Activated T-cell treated with anti-CD3 and anti-CD28 coated beads for 24 hours (primary cell): ENCODE measurements around the gene SSH2.
"Not testable (repeated sequence)": the region's sequence is repeated elsewhere in the genome, so short reads cannot be mapped to it uniquely, and the experiment has no call there.

ENCODE experiments used
- DNase-seq: peaks from one replicate; pipeline ENCODE4 v3.0.0-alpha.2; 2020; ENCODE audit warnings: low read depth

The SSH2 gene

GRCh38 chr17:29732613-29733012, 197.4 kb downstream of the SSH2 start:
- no peak for DNase-seq

GRCh38 chr17:29732209-29732608, 197.8 kb downstream of the SSH2 start:
- DNase-seq, result no peak

- no peak for DNase-seq
Measured at GRCh38 chr17:29731589-29731929, 198.5 kb downstream of the SSH2 start.

GRCh38 chr17:29728490-29728889, 201.5 kb downstream of the SSH2 start:
- no peak for DNase-seq

- no peak for DNase-seq
Measured at GRCh38 chr17:29726715-29727252, 203.2 kb downstream of the SSH2 start.

GRCh38 chr17:29725408-29725807, 204.6 kb downstream of the SSH2 start:
- not testable (repeated sequence) for DNase-seq

GRCh38 chr17:29723278-29724047, 206.6 kb downstream of the SSH2 start:
- no peak for DNase-seq

- peak; percentile 16 for DNase-seq
Measured at GRCh38 chr17:29722411-29723198, 207.4 kb downstream of the SSH2 start.

- no peak for DNase-seq
Measured at GRCh38 chr17:29720551-29720950, 209.5 kb downstream of the SSH2 start.

- DNase-seq, result no peak
Measured at GRCh38 chr17:29719469-29719868, 210.6 kb downstream of the SSH2 start.

- DNase-seq, result no peak
Measured at GRCh38 chr17:29718446-29719039, 211.5 kb downstream of the SSH2 start.

GRCh38 chr17:29717817-29718216, 212.2 kb downstream of the SSH2 start:
- DNase-seq, result no peak

- no peak for DNase-seq
Measured at GRCh38 chr17:29716566-29716965, 213.5 kb downstream of the SSH2 start.

- DNase-seq, result no peak
Measured at GRCh38 chr17:29715680-29716079, 214.3 kb downstream of the SSH2 start.

- DNase-seq, result no peak
Measured at GRCh38 chr17:29714146-29714545, 215.9 kb downstream of the SSH2 start.

- no peak for DNase-seq
Measured at GRCh38 chr17:29713626-29714025, 216.4 kb downstream of the SSH2 start.

- DNase-seq, result no peak
Measured at GRCh38 chr17:29711588-29712385, 218.2 kb downstream of the SSH2 start.

- DNase-seq, result no peak
Measured at GRCh38 chr17:29710891-29711418, 219.1 kb downstream of the SSH2 start.

- DNase-seq, result no peak
Measured at GRCh38 chr17:29710520-29710884, 219.5 kb downstream of the SSH2 start.

GRCh38 chr17:29709866-29710519, 220.0 kb downstream of the SSH2 start:
- no peak for DNase-seq

- DNase-seq, result no peak
Measured at GRCh38 chr17:29707212-29707571, 222.8 kb downstream of the SSH2 start.
